Gastroesophageal sphincter (tissue), 4 donors: Measurements from ENCODE around the gene TMEM221. TPM values are rescaled to one million over a fixed set of nuclear protein-coding genes. Genes with fewer than 3 reads are reported as not detected.
A peak's percentile ranks its signal among the peaks of the same experiment; 100 is the strongest.
"Not testable (repeated sequence)": the region's sequence is repeated elsewhere in the genome, so short reads cannot be mapped to it uniquely, and the experiment has no call there.

Experiments used
- ATAC-seq: fragments of 150-250 bp; one replicate; pipeline ENCODE4 v1.9.1; 2016; ENCODE audit warnings: mild to moderate bottlenecking, moderate library complexity
- H3K27ac ChIP-seq, 4 donors: fragments of 200-600 bp; sonication (generic) in 3 of 4; 1 replicate in 3 of 4; 2 replicates in 1 of 4; pipeline ENCODE4 v1.5.1; 2016 to 2019
- H3K27me3 ChIP-seq: fragments of 200-600 bp; sonication (generic); one replicate; pipeline ENCODE4 v1.5.1; 2019
- H3K36me3 ChIP-seq, 2 donors: fragments of 200-600 bp; sonication (generic); one replicate each; pipeline ENCODE4 v1.5.1; 2019; ENCODE audit warnings: control low read depth in 1 of 2
- H3K4me1 ChIP-seq, 3 donors: fragments of 200-600 bp; sonication (generic); 1 replicate in 2 of 3; 2 replicates in 1 of 3; pipeline ENCODE4 v1.5.1; 2016 to 2019; ENCODE audit warnings: control low read depth in 2 of 3
- H3K4me3 ChIP-seq, 2 donors: fragments of 200-600 bp; sonication (generic); one replicate each; pipeline ENCODE4 v1.5.1; 2019; ENCODE audit warnings: mild to moderate bottlenecking in 1 of 2, moderate library complexity in 1 of 2
- H3K9me3 ChIP-seq, 3 donors: fragments of 200-600 bp; sonication (generic); one replicate each; pipeline ENCODE4 v1.5.1; 2017 to 2019; ENCODE audit warnings: control low read depth in 2 of 3
- CTCF ChIP-seq, 4 experiments: fragments of 200-600 bp in 2 of 4; fragments of 450-650 bp in 2 of 4; sonication (generic) in 1 of 4; IDR thresholded peaks; one replicate each; pipeline ENCODE4 v1.5.1; 2017 to 2019; ENCODE audit warnings: antibody characterized with exemption in 4 of 4, mild to moderate bottlenecking in 2 of 4, moderate library complexity in 2 of 4
- EP300 ChIP-seq: sonication (generic); formaldehyde crosslinking; IDR thresholded peaks from one replicate; pipeline ENCODE4 v1.6.1; 2017; ENCODE audit warnings: antibody characterized with exemption, mild to moderate bottlenecking
- POLR2A ChIP-seq, 2 donors: fragments of 450-650 bp; IDR thresholded peaks; one replicate each; pipeline ENCODE4 v1.6.1; 2017; ENCODE audit warnings: antibody characterized with exemption in 2 of 2, mild to moderate bottlenecking in 2 of 2, moderate library complexity in 1 of 2
- POLR2AphosphoS5 ChIP-seq: sonication (generic); formaldehyde crosslinking; IDR thresholded peaks from one replicate; pipeline ENCODE4 v1.6.1; 2017; ENCODE audit warnings: antibody characterized with exemption
- WGBS, 2 donors: methylation state at CpG; one replicate each; pipeline ENCODE4 v1.1.5; 2018; ENCODE audit warnings: low coverage in 1 of 2; 5-methylcytosine and 5-hydroxymethylcytosine counted together
- total RNA-seq, 4 donors: library from RNA; depleted of rRNA; stranded (reverse); fragments of >200 nt; gene quantifications; one replicate each; pipeline ENCODE4 v1.1.0, GENCODE V29; 2016

The TMEM221 gene
- total RNA-seq, 4 donors from 2014 or later: 0.46 to 1.3 TPM; not detected in 2

- H3K4me1 ChIP-seq: peaks cover 0 to 28% (median 0%) of the 10 kb centered on the region in 3 donors
- WGBS, 2 donors: 72 to 82% methylated on average over 2 to 3 of the region's 3 CpGs
- no peaks in the 10 kb centered on the region for H3K27me3 ChIP-seq
- no peak overlapping the region for H3K4me3 ChIP-seq
- TF ChIP-seq POLR2A (IDR thresholded peaks at IDR 0.05) (no peak), POLR2AphosphoS5 (no peak), CTCF (IDR thresholded peaks at IDR 0.05) (no peak), EP300 (no peak)
- peaks cover 0 to 25% of the 10 kb centered on the region in 2 donors for H3K36me3 ChIP-seq
- H3K9me3 ChIP-seq: no peaks in the 10 kb centered on the region
- no peak overlapping the region for H3K27ac ChIP-seq
- no peak for ATAC-seq
These were observed 34.6 kb upstream of the TMEM221 start for GRCh38 chr19:17482877-17483604.

GRCh38 chr19:17481986-17482385 is 33.5 kb upstream of the TMEM221 start:
- no peak for ATAC-seq
- Histone ChIP-seq H3K4me3 (no peak overlapping the region), H3K27ac (no peak overlapping the region)

GRCh38 chr19:17479325-17479791 is 30.9 kb upstream of the TMEM221 start:
- WGBS, 2 donors: 42 to 64% methylated on average over 4 to 5 of the region's 6 CpGs
- Histone ChIP-seq H3K36me3 (peaks cover 0 to 5% of the 10 kb centered on the region in 2 donors), H3K9me3 (no peaks in the 10 kb centered on the region), H3K4me3 (no peak overlapping the region), H3K4me1 (peaks cover 0 to 41% (median 5%) of the 10 kb centered on the region in 3 donors), H3K27ac (peak overlapping the region in 2 of 4 donors; percentile 19 to 49), H3K27me3 (no peaks in the 10 kb centered on the region)
- ATAC-seq: no peak
- TF ChIP-seq POLR2AphosphoS5 (no peak), EP300 (no peak), CTCF (IDR thresholded peaks at IDR 0.05) (no peak), POLR2A (IDR thresholded peaks at IDR 0.05) (no peak)

More at GRCh38 chr19:17481986-17482385, 33.5 kb upstream of the TMEM221 start:
- TF ChIP-seq POLR2AphosphoS5: no peak
- no peak for TF ChIP-seq EP300
- no peak for TF ChIP-seq CTCF (IDR thresholded peaks at IDR 0.05)
- no peak for TF ChIP-seq POLR2A (IDR thresholded peaks at IDR 0.05)
- 87 to 92% methylated on average over 4 to 7 of the region's 13 CpGs for WGBS, 2 donors
- H3K36me3 ChIP-seq: peaks cover 0 to 14% of the 10 kb centered on the region in 2 donors
- no peaks in the 10 kb centered on the region for H3K27me3 ChIP-seq
- peaks cover 0 to 18% (median 0%) of the 10 kb centered on the region in 3 donors for H3K4me1 ChIP-seq
- H3K9me3 ChIP-seq: no peaks in the 10 kb centered on the region

- ATAC-seq: peak; percentile 66
- Histone ChIP-seq H3K4me3 (no peak overlapping the region), H3K9me3 (no peaks in the 10 kb centered on the region), H3K27me3 (no peaks in the 10 kb centered on the region), H3K4me1 (peaks cover 0 to 49% (median 13%) of the 10 kb centered on the region in 3 donors), H3K27ac (peak overlapping the region in 3 of 4 donors; percentile 59 to 73 (median 64)), H3K36me3 (no peaks in the 10 kb centered on the region)
- WGBS, 2 donors: 21 to 40% methylated on average over 4 to 7 of the region's 10 CpGs
- no peak for TF ChIP-seq EP300
- TF ChIP-seq CTCF (IDR thresholded peaks at IDR 0.05): no peak
- no peak for TF ChIP-seq POLR2A (IDR thresholded peaks at IDR 0.05)
- TF ChIP-seq POLR2AphosphoS5: no peak
These were observed 27.2 kb upstream of the TMEM221 start for GRCh38 chr19:17475541-17476115.

GRCh38 chr19:17475011-17475540 is 26.6 kb upstream of the TMEM221 start:
- H3K36me3 ChIP-seq, H3K4me3 ChIP-seq, H3K9me3 ChIP-seq, H3K27me3 ChIP-seq, ATAC-seq: not testable (repeated sequence)
- WGBS, 2 donors: 64% methylated on average over 5 of the region's 6 CpGs; no CpG with 5 or more reads in 1 of the 2 donors
- peaks cover 0 to 51% (median 13%) of the 10 kb centered on the region in 3 donors for H3K4me1 ChIP-seq
- peak overlapping the region in 3 of 4 donors; percentile 59 to 73 (median 64) for H3K27ac ChIP-seq
